Measurements from ENCODE around the gene MAP6D1.

The MAP6D1 gene

DNA sequence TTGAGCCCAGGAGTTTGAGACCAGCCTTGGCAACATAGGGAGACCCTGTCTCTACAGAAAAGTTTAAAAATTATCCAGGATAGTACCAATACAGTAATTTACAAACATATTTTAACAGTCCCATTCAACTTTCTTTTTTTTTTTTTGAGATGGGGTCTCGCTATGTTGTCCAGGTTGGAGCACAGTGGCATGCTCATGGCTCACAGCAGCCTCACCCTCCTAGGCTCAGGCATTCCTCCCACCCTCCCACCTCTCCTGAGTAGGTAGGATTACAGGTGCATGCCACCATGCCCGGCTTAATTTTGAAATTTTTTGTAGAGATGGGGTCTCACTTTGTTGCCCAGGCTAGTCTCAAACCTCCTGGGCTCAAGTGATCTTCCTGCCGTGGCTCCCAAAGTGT lies 12.5 kb upstream of the MAP6D1 start:
- TF ChIP-seq CTCF (IDR thresholded peaks at IDR 0.05; ENCODE audit: low read depth, low read length, missing control alignments): no peak
- in situ Hi-C loops (cut with HindIII; ENCODE audit: low sequenced_read_pairs): no loop called here
- H3K4me3 ChIP-seq (ENCODE audit: low read depth, low read length): no peak overlapping the region
- DNase-seq (ENCODE audit: low read depth): no peak

DNA sequence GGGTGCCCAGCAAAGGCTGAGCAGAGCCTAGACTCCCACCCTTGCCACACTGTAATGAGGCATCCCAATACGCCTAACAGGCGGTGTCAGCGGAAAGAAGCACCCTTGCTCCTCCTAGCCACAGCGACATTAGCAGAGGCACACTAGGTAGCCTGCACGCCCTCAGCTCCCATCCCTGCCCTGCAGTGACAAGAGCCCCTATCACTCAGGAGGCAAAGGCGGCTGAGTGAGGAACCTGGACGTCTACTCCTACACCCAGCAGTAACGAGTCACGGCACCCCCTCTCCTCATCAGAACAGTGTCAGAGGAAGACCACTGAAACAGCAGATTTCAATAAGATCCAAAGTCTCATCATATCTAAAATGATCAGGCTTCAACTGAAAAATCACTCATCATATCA lies 12.0 kb upstream of the MAP6D1 start:
- DNase-seq (ENCODE audit: low read depth): no peak
- TF ChIP-seq CTCF (IDR thresholded peaks at IDR 0.05; ENCODE audit: low read depth, low read length, missing control alignments): no peak
- no peak overlapping the region for H3K4me3 ChIP-seq (ENCODE audit: low read depth, low read length)
- in situ Hi-C loops (cut with HindIII; ENCODE audit: low sequenced_read_pairs): no loop called here

GRCh38 chr3:183833516-183833915 lies 8.1 kb upstream of the MAP6D1 start:
- in situ Hi-C loops (cut with HindIII; ENCODE audit: low sequenced_read_pairs): no loop called here
- DNase-seq (ENCODE audit: low read depth): no peak
- H3K4me3 ChIP-seq (ENCODE audit: low read depth, low read length): no peak overlapping the region
- TF ChIP-seq CTCF (IDR thresholded peaks at IDR 0.05; ENCODE audit: low read depth, low read length, missing control alignments): no peak

- in situ Hi-C loops (cut with HindIII; ENCODE audit: low sequenced_read_pairs): no loop called here
- H3K4me3 ChIP-seq (ENCODE audit: low read depth, low read length): no peak overlapping the region
- DNase-seq (ENCODE audit: low read depth): no peak
- no peak for TF ChIP-seq CTCF (IDR thresholded peaks at IDR 0.05; ENCODE audit: low read depth, low read length, missing control alignments)
These were observed 4.8 kb upstream of the MAP6D1 start for GRCh38 chr3:183830187-183830586.

GRCh38 chr3:183829466-183829865 lies 4.1 kb upstream of the MAP6D1 start:
- DNase-seq (ENCODE audit: low read depth): no peak
- no peak for TF ChIP-seq CTCF (IDR thresholded peaks at IDR 0.05; ENCODE audit: low read depth, low read length, missing control alignments)
- in situ Hi-C loops (cut with HindIII; ENCODE audit: low sequenced_read_pairs): no loop called here
- H3K4me3 ChIP-seq (ENCODE audit: low read depth, low read length): no peak overlapping the region

DNA sequence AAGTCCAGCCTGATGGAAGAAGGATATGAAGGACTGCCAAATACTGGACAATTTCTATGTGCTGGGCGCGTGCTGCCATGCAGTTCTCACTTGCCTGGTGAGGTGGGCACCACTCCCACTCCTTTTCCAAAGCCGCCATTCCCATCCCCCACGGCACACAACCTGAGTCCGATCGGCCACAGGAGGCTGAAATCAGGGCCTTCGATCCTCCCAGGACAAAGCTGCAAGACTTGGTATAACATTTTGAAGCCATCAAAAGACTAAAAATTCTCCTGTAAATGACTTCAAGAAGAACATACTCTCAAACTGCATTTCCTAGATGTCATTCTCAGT lies 3.1 kb upstream of the MAP6D1 start:
- no peak for TF ChIP-seq CTCF (IDR thresholded peaks at IDR 0.05; ENCODE audit: low read depth, low read length, missing control alignments)
- H3K4me3 ChIP-seq (ENCODE audit: low read depth, low read length): no peak overlapping the region
- DNase-seq (ENCODE audit: low read depth): no peak
- in situ Hi-C loops (cut with HindIII; ENCODE audit: low sequenced_read_pairs): no loop called here

Measured in astrocyte of the cerebellum (primary cell).